Prostate gland (tissue), 2 donors: ENCODE data around the gene KHNYN. TPM values are rescaled to one million over a fixed set of nuclear protein-coding genes. Genes with fewer than 3 reads are reported as not detected.
"Not testable (repeated sequence)": the region's sequence is repeated elsewhere in the genome, so short reads cannot be mapped to it uniquely, and the experiment has no call there.

Experiments used
- DNase-seq: peaks from one replicate; pipeline ENCODE4 v3.0.0-alpha.2; 2019; ENCODE audit warnings: low spot score
- H3K27ac ChIP-seq, 2 donors: fragments of 200-600 bp; sonication (generic); 2 replicates each; pipeline ENCODE4 v1.5.1; 2017 to 2019
- H3K27me3 ChIP-seq: fragments of 200-600 bp; sonication (generic); replicated peaks from 2 replicates; pipeline ENCODE4 v1.5.1; 2019; ENCODE audit not compliant: insufficient read depth
- H3K36me3 ChIP-seq, 2 donors: fragments of 200-600 bp; sonication (generic); 1 replicate in 1 of 2; 2 replicates in 1 of 2; pipeline versions ENCODE4 v1.5.1 to v1.8.1; 2017 to 2019
- H3K4me1 ChIP-seq: fragments of 200-600 bp; sonication (generic); replicated peaks from 2 replicates; pipeline ENCODE4 v1.5.1; 2019
- H3K4me3 ChIP-seq, 2 donors: fragments of 200-600 bp; sonication (generic); 2 replicates each; pipeline ENCODE4 v1.5.1; 2017 to 2019
- H3K9me3 ChIP-seq: fragments of 200-600 bp; sonication (generic); 2 replicates; pipeline ENCODE4 v1.5.1; 2017
- CTCF ChIP-seq, 4 experiments: fragments of 200-600 bp in 2 of 4; fragments of 450-650 bp in 2 of 4; sonication (generic) in 2 of 4; IDR thresholded peaks; 1 replicate in 3 of 4; 2 replicates in 1 of 4; pipeline ENCODE4 v1.5.1; 2016 to 2019; ENCODE audit warnings: antibody characterized with exemption in 4 of 4, mild to moderate bottlenecking in 2 of 4, moderate library complexity in 2 of 4
- POLR2A ChIP-seq: fragments of 450-650 bp; IDR thresholded peaks from one replicate; pipeline ENCODE4 v1.6.1; 2016; ENCODE audit warnings: antibody characterized with exemption, mild to moderate bottlenecking
- POLR2AphosphoS5 ChIP-seq: sonication (generic); formaldehyde crosslinking; IDR thresholded peaks from one replicate; pipeline ENCODE4 v1.6.1; 2017; ENCODE audit warnings: antibody characterized with exemption
- WGBS: methylation state at CpG from one replicate; pipeline ENCODE4 v1.1.5; 2018; 5-methylcytosine and 5-hydroxymethylcytosine counted together
- intact Hi-C: fragments of 100-400 bp; cut with DNase I; formaldehyde crosslinking; loops from one replicate; pipeline ENCODE4 v1.14.2; 2022
- total RNA-seq, 2 donors: library from RNA; depleted of rRNA; stranded (reverse); fragments of >200 nt; gene quantifications; one replicate each; pipeline ENCODE4 v1.1.0, GENCODE V29; 2016

KHNYN gene
- total RNA-seq, 2 donors from 2014 or later, result 57.0 to 91.2 TPM

GRCh38 chr14:24387009-24387345 lies 42.8 kb upstream of the KHNYN start:
- no peaks in the 10 kb centered on the region for H3K4me1 ChIP-seq
- TF ChIP-seq POLR2AphosphoS5 (no peak), POLR2A (no peak), CTCF (IDR thresholded peaks at IDR 0.05) (no peak)
- no peaks in the 10 kb centered on the region for H3K36me3 ChIP-seq
- no peak for DNase-seq
- intact Hi-C loops, result no loop called here
- H3K27me3 ChIP-seq, result no peaks in the 10 kb centered on the region
- H3K27ac ChIP-seq, result no peak overlapping the region
- no peak overlapping the region for H3K4me3 ChIP-seq
- no peaks in the 10 kb centered on the region for H3K9me3 ChIP-seq
- WGBS, result 72% methylated on average over 2 of the region's 2 CpGs

GRCh38 chr14:24387579-24387978 lies 42.2 kb upstream of the KHNYN start:
- H3K4me1 ChIP-seq, H3K27me3 ChIP-seq, H3K36me3 ChIP-seq, H3K4me3 ChIP-seq, H3K27ac ChIP-seq, H3K9me3 ChIP-seq, DNase-seq, intact Hi-C loops: not testable (repeated sequence)
- 88% methylated on average over 5 of the region's 5 CpGs for WGBS

GRCh38 chr14:24388474-24389179 lies 41.1 kb upstream of the KHNYN start:
- DNase-seq, result no peak
- H3K27ac ChIP-seq, result no peak overlapping the region
- WGBS, result 79% methylated on average over 2 of the region's 2 CpGs

GRCh38 chr14:24389226-24389848 lies 40.4 kb upstream of the KHNYN start:
- H3K36me3 ChIP-seq, result no peaks in the 10 kb centered on the region
- 74% methylated on average over 11 of the region's 11 CpGs for WGBS
- no peak overlapping the region for H3K4me3 ChIP-seq
- H3K9me3 ChIP-seq, result no peaks in the 10 kb centered on the region
- H3K4me1 ChIP-seq, result no peaks in the 10 kb centered on the region
- TF ChIP-seq POLR2A (no peak), CTCF (IDR thresholded peaks at IDR 0.05) (no peak), POLR2AphosphoS5 (no peak)
- DNase-seq, result no peak
- intact Hi-C loops, result no loop called here
- no peak overlapping the region for H3K27ac ChIP-seq
- H3K27me3 ChIP-seq, result no peaks in the 10 kb centered on the region

More at GRCh38 chr14:24388474-24389179, 41.1 kb upstream of the KHNYN start:
- intact Hi-C loops, result no loop called here
- no peak for TF ChIP-seq POLR2A
- TF ChIP-seq POLR2AphosphoS5, result no peak
- TF ChIP-seq CTCF (IDR thresholded peaks at IDR 0.05), result no peak
- Histone ChIP-seq H3K36me3 (no peaks in the 10 kb centered on the region), H3K9me3 (no peaks in the 10 kb centered on the region), H3K27me3 (no peaks in the 10 kb centered on the region), H3K4me3 (no peak overlapping the region), H3K4me1 (no peaks in the 10 kb centered on the region)

- Histone ChIP-seq H3K9me3 (no peaks in the 10 kb centered on the region), H3K36me3 (no peaks in the 10 kb centered on the region), H3K27ac (no peak overlapping the region), H3K27me3 (no peaks in the 10 kb centered on the region), H3K4me1 (no peaks in the 10 kb centered on the region), H3K4me3 (no peak overlapping the region)
- intact Hi-C loops, result no loop called here
- no peak for DNase-seq
- 64% methylated on average over 6 of the region's 6 CpGs for WGBS
- TF ChIP-seq CTCF (IDR thresholded peaks at IDR 0.05) (no peak), POLR2AphosphoS5 (no peak), POLR2A (no peak)
These were observed 38.9 kb upstream of the KHNYN start for GRCh38 chr14:24390701-24391468.
